Heart right ventricle (tissue), 16 donors: ENCODE data around the gene MPV17L2. TPM values are rescaled to one million over a fixed set of nuclear protein-coding genes. Genes with fewer than 3 reads are reported as not detected.

ENCODE experiments used
- ATAC-seq, 8 donors: fragments of 200-7000 bp; cut with Tn5 transposase; one replicate each; pipeline ENCODE4 v1.9.1; 2020; ENCODE audit warnings: mild to moderate bottlenecking in 8 of 8, moderate library complexity in 8 of 8, moderate number of reproducible peaks in 1 of 8
- DNase-seq, 2 donors: peaks; one replicate each; pipeline ENCODE4 v3.0.0-alpha.2; 2020
- H3K27ac ChIP-seq, 10 donors: fragments of 200-600 bp; sonication (generic) in 2 of 10; one replicate each; pipeline versions ENCODE4 v1.5.0 to v1.8.0; 2020 to 2022; ENCODE audit warnings: mild to moderate bottlenecking in 3 of 10
- H3K27me3 ChIP-seq, 7 donors: fragments of 200-600 bp; one replicate each; pipeline ENCODE4 v1.8.0; 2021 to 2022; ENCODE audit warnings: mild to moderate bottlenecking in 2 of 7
- H3K36me3 ChIP-seq, 9 donors: fragments of 200-600 bp; sonication (generic) in 1 of 9; one replicate each; pipeline versions ENCODE4 v1.5.0 to v1.8.0; 2020 to 2022; ENCODE audit warnings: mild to moderate bottlenecking in 2 of 9
- H3K4me1 ChIP-seq, 9 donors: fragments of 200-600 bp; sonication (generic) in 1 of 9; one replicate each; pipeline versions ENCODE4 v1.5.0 to v1.8.0; 2020 to 2022; ENCODE audit warnings: mild to moderate bottlenecking in 4 of 9
- H3K4me3 ChIP-seq, 10 donors: fragments of 200-600 bp; sonication (generic) in 2 of 10; one replicate each; pipeline versions ENCODE4 v1.5.0 to v1.8.0; 2020 to 2022; ENCODE audit warnings: mild to moderate bottlenecking in 7 of 10, moderate library complexity in 2 of 10
- H3K9me3 ChIP-seq, 11 donors: fragments of 200-600 bp in 10 of 11; sonication (generic) in 2 of 11; one replicate each; pipeline versions ENCODE4 v1.5.0 to v1.8.0; 2013 to 2022; ENCODE audit warnings: mild to moderate bottlenecking in 2 of 11, control low read depth in 1 of 11, moderate library complexity in 1 of 11
- WGBS, 2 donors: extraction: QIAGEN DNeasy Blood & Tissue Kit; methylation state at CpG; one replicate each; pipeline ENCODE4 v1.1.7; 2013; ENCODE audit warnings: inconsistent platforms in 1 of 2; 5-methylcytosine and 5-hydroxymethylcytosine counted together
- intact Hi-C, 10 donors: fragments of 100-400 bp; cut with DNase I; formaldehyde crosslinking; loops; one replicate each; pipeline versions ENCODE4 v1.11.1 to v1.14.2; 2022
- polyA plus RNA-seq, 2 donors: library from polyadenylated mRNA; stranded (reverse); fragments of 200-250 nt; gene quantifications; one replicate each; pipeline ENCODE4 v1.2.3, GENCODE V29; 2013
- total RNA-seq, 10 donors: library from RNA; stranded (reverse); fragmentation: NEBNext Ultra II Directional in 3 of 10; extraction: Animal tissue kit (Norgen Biotek cat#: 25700) in 3 of 10; gene quantifications; one replicate each; pipeline versions ENCODE4 v1.2.1 to v1.2.4, GENCODE V29; 2021 to 2023
- TF ChIP-seq, protein P1 (sequence below), 9 donors: fragments of 200-600 bp; sonication (generic) in 2 of 9; IDR thresholded peaks; one replicate each; pipeline versions ENCODE4 v1.5.0 to v1.8.0; 2021 to 2022; ENCODE audit warnings: antibody characterized with exemption in 9 of 9, mild to moderate bottlenecking in 5 of 9, moderate library complexity in 1 of 9
- donor health status: Arrhythmogenic right ventricular cardiomyopathy.
- donor health status: ischemic (EF 13 %, LVEDD 7.1; RV severe dilation, severe dysfunction).
- donor health status: healthy with polysubstance abuse.
- donor health status: DM: no; HTN: yes; CAD: no.
- donor health status: DM: no; HTN: no; CAD: no.
- donor health status: ischemic (EF 25% LVEDD 6.9; RV normal size, moderate dysfunction).
- donor health status: ischemic (EF 25% LVEDD 5.7; RV mildly dilated, moderate dysfunction).
- donor health status: healthy.
- donor health status: DM: yes; HTN: yes; CAD: no.
- donor health status: Ischemic cardiomyopathy.
- donor health status: ischemic (EF 35%, LVEDD 5.7; RV mildly dilated, moderate dysfunction).
- donor health status: nonischemic (EF 11% LVEDD 7.7; RV severe dilation, severe dysfunction).
- donor health status: DM: yes; HTN: yes; CAD: no.
- donor health status: PGD.
- donor health status: ischemic (EF 29% LVEDD 5.4; RV normal size, mild dysfunction).
- donor health status: nonischemic (EF 23%, LVEDD 6.1; RV moderate dilation, normal function).

MPV17L2 gene
- total and polyA plus RNA-seq, 12 donors: 10.6 to 61.9 (median 14.7) TPM

- no peaks in the 10 kb centered on the region for H3K9me3 ChIP-seq
- H3K27me3 ChIP-seq: no peaks in the 10 kb centered on the region
- peaks cover 4 to 23% (median 18%) of the 10 kb centered on the region in 9 donors for H3K4me1 ChIP-seq
- H3K27ac ChIP-seq: no peak overlapping the region
- ATAC-seq: no peak
- H3K36me3 ChIP-seq: peaks cover 3 to 74% (median 29%) of the 10 kb centered on the region in 9 donors
- TF ChIP-seq, protein P1, sequence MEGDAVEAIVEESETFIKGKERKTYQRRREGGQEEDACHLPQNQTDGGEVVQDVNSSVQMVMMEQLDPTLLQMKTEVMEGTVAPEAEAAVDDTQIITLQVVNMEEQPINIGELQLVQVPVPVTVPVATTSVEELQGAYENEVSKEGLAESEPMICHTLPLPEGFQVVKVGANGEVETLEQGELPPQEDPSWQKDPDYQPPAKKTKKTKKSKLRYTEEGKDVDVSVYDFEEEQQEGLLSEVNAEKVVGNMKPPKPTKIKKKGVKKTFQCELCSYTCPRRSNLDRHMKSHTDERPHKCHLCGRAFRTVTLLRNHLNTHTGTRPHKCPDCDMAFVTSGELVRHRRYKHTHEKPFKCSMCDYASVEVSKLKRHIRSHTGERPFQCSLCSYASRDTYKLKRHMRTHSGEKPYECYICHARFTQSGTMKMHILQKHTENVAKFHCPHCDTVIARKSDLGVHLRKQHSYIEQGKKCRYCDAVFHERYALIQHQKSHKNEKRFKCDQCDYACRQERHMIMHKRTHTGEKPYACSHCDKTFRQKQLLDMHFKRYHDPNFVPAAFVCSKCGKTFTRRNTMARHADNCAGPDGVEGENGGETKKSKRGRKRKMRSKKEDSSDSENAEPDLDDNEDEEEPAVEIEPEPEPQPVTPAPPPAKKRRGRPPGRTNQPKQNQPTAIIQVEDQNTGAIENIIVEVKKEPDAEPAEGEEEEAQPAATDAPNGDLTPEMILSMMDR (IDR thresholded peaks at IDR 0.05): no peak
- 98 to 99% methylated on average over 7 of the region's 7 CpGs for WGBS, 2 donors
- intact Hi-C loops: loop anchor here in 3 of 10 donors (5.0 to 10.0 kb wide), 3 partner anchors 47 to 52 kb away; no protein-coding TSS in a partner anchor
- H3K4me3 ChIP-seq: no peak overlapping the region
- no peak for DNase-seq
These were observed 28.9 kb upstream of the MPV17L2 start for GRCh38 chr19:18164072-18164471.

- ATAC-seq (no peak), DNase-seq (no peak)
- WGBS, 2 donors: 97 to 99% methylated on average over 15 of the region's 15 CpGs
- H3K27me3 ChIP-seq: no peaks in the 10 kb centered on the region
- H3K9me3 ChIP-seq: no peaks in the 10 kb centered on the region
- TF ChIP-seq, protein P1 (IDR thresholded peaks at IDR 0.05): no peak
- intact Hi-C loops: loop anchor here in 5 of 10 donors (2.0 to 10.0 kb wide), 3 partner anchors 51 to 54 kb away; no protein-coding TSS in a partner anchor
- peaks cover under 1 to 28% (median 9%) of the 10 kb centered on the region in 9 donors for H3K4me1 ChIP-seq
- no peak overlapping the region for H3K4me3 ChIP-seq
- peaks cover 3 to 84% (median 29%) of the 10 kb centered on the region in 9 donors for H3K36me3 ChIP-seq
- H3K27ac ChIP-seq: no peak overlapping the region
These were observed 27.0 kb upstream of the MPV17L2 start for GRCh38 chr19:18165794-18166544.

- Histone ChIP-seq H3K36me3 (peaks cover 3 to 80% (median 29%) of the 10 kb centered on the region in 9 donors), H3K4me1 (peaks cover 0 to 31% (median 8%) of the 10 kb centered on the region in 9 donors), H3K27me3 (no peaks in the 10 kb centered on the region), H3K4me3 (no peak overlapping the region), H3K9me3 (no peaks in the 10 kb centered on the region), H3K27ac (no peak overlapping the region)
- TF ChIP-seq, protein P1 (IDR thresholded peaks at IDR 0.05): no peak
- no peak for ATAC-seq
- DNase-seq: no peak
- intact Hi-C loops: loop anchor here in 5 of 10 donors (2.0 to 10.0 kb wide), 3 partner anchors 52 to 55 kb away; no protein-coding TSS in a partner anchor
- WGBS, 2 donors: 94 to 96% methylated on average over 21 of the region's 21 CpGs
These were observed 26.0 kb upstream of the MPV17L2 start for GRCh38 chr19:18167011-18167410.

GRCh38 chr19:18167975-18168645, 24.9 kb upstream of the MPV17L2 start:
- TF ChIP-seq, protein P1 (IDR thresholded peaks at IDR 0.05): peak; percentile 48 to 82 (median 70)
- intact Hi-C loops: loop anchor here in 6 of 10 donors (2.0 to 10.0 kb wide), 4 partner anchors 53 to 56 kb away; no protein-coding TSS in a partner anchor
- Histone ChIP-seq H3K4me3 (no peak overlapping the region), H3K27ac (peak overlapping the region in 1 of 10 donors; percentile 96), H3K4me1 (peaks cover 0 to 42% (median 12%) of the 10 kb centered on the region in 9 donors), H3K9me3 (no peaks in the 10 kb centered on the region), H3K36me3 (peaks cover 3 to 69% (median 23%) of the 10 kb centered on the region in 9 donors), H3K27me3 (no peaks in the 10 kb centered on the region)
- ATAC-seq: peak; percentile 40 to 61 (median 50)
- DNase-seq: peak in 1 of 2 donors; percentile 37
- 72 to 73% methylated on average over 14 of the region's 14 CpGs for WGBS, 2 donors
